ENCODE data around the gene MYO5B. TPM values are rescaled to one million over a fixed set of nuclear protein-coding genes. Genes with fewer than 3 reads are reported as not detected.
A peak's percentile ranks its signal among the peaks of the same experiment; 100 is the strongest.

MYO5B gene
- polyA plus RNA-seq, 1 of the 3 experiments (the other 2 are of a cell fraction), result 1.3 TPM

DNA sequence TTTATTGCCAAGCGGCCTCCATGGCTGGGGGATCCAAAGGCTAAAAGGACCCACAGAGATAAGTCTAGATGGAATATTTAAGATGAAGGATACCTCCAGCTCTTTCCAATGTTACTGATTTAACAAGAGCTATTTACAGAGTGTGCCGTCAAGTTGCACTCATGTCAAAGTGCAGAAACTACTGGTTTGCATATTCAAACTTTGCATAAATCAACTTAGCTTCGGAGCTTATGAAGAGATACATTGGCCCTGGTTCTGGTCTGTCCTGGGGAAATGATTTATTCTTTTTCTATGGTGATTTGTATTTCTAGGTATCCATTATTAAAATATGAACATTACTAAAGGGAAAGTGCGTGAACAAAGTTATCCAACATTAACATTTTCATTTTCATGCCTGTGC, 14.4 kb upstream of the MYO5B start (continued):
- no peak for TF ChIP-seq RXRA (IDR thresholded peaks at IDR 0.05; ENCODE audit: borderline replicate concordance, low read depth)
- no peak for TF ChIP-seq NRF1 (IDR thresholded peaks at IDR 0.05; ENCODE audit: low read depth, low read length)
- TF ChIP-seq, protein P1, sequence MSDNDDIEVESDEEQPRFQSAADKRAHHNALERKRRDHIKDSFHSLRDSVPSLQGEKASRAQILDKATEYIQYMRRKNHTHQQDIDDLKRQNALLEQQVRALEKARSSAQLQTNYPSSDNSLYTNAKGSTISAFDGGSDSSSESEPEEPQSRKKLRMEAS (IDR thresholded peaks at IDR 0.05; ENCODE audit: low read depth), result no peak
- TF ChIP-seq ELF1 (IDR thresholded peaks at IDR 0.05), result no peak
- no peak for TF ChIP-seq TCF12 (IDR thresholded peaks at IDR 0.05)
- TF ChIP-seq POLR2AphosphoS5 (IDR thresholded peaks at IDR 0.05; ENCODE audit: low read depth, low read length), result no peak
- TF ChIP-seq JUND (IDR thresholded peaks at IDR 0.05), result no peak
- no peak for TF ChIP-seq FOXJ3 (CRISPR knock-in tag; IDR thresholded peaks at IDR 0.05)

DNA sequence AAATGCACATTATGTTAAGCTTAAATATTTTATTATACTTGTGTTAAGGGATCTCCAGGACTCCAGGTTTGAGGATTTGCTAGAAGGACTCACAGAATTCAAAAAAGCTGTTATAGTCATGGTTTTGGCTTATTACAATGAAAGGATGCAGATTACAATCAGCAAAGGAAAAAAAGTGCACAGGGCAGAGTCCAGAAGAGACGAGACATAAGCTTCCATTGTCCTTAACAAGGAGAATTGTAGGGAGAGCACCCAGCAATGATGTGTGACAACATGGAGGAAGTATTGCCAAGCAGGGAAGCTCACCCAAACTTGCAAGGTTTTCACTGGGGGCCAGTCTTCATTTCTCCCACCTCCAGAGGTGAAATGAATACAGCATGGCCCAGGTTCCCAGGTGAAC, 12.8 kb upstream of the MYO5B start:
- H3K9me3 ChIP-seq, result no peaks in the 10 kb centered on the region
- ChIA-PET CTCF (interaction anchor here (0.6 to 3.3 kb wide), 6 partner anchors 10 to 221 kb away, joined by 3 to 14 read pairs (median 4); partner anchors contain the start of gene MYO5B), POLR2A (no interaction called here)
- H3K27me3 ChIP-seq (ENCODE audit: insufficient read depth), result no peaks in the 10 kb centered on the region; the same call in 1 of the 2 replicates
- H3K9me2 ChIP-seq, result no peaks in the 10 kb centered on the region
- H3K4me1 ChIP-seq (ENCODE audit: control insufficient read depth in 1 of 2, insufficient read depth in 2 of 2, low read depth in 1 of 2, low read length in 1 of 2), result peaks cover 0 to 2% of the 10 kb centered on the region in 2 experiments; a peak in 1 of 4 replicates
- H3K27ac ChIP-seq (ENCODE audit: low read depth in 2 of 2, low read length in 1 of 2), result no peak overlapping the region
- no peak overlapping the region for H3K4me3 ChIP-seq (ENCODE audit: low read depth in 2 of 2, low read length in 1 of 2)
- 12% methylated on average over 1 of the region's 1 CpG for WGBS (ENCODE audit: low lambda C conversion rate)
- no peaks in the 10 kb centered on the region for H3F3A ChIP-seq (replicated peaks; ENCODE audit: insufficient read depth)
- H2AFZ ChIP-seq (ENCODE audit: low read depth), result no peak overlapping the region
- no peak for DNase-seq
- H3K36me3 ChIP-seq (replicated peaks in 1 of 2; ENCODE audit: control insufficient read depth in 1 of 2, insufficient read depth in 2 of 2, low read length in 1 of 2), result no peaks in the 10 kb centered on the region
- no peaks in the 10 kb centered on the region for H4K20me1 ChIP-seq (ENCODE audit: insufficient read depth)
- no peak overlapping the region for H3K9ac ChIP-seq
- no peak for TF ChIP-seq TEAD4 (IDR thresholded peaks at IDR 0.05; ENCODE audit: borderline replicate concordance, insufficient read depth)
- no peak overlapping the region for H3K4me2 ChIP-seq
- no peaks in the 10 kb centered on the region for H3K79me2 ChIP-seq (ENCODE audit: insufficient read depth)

DNA sequence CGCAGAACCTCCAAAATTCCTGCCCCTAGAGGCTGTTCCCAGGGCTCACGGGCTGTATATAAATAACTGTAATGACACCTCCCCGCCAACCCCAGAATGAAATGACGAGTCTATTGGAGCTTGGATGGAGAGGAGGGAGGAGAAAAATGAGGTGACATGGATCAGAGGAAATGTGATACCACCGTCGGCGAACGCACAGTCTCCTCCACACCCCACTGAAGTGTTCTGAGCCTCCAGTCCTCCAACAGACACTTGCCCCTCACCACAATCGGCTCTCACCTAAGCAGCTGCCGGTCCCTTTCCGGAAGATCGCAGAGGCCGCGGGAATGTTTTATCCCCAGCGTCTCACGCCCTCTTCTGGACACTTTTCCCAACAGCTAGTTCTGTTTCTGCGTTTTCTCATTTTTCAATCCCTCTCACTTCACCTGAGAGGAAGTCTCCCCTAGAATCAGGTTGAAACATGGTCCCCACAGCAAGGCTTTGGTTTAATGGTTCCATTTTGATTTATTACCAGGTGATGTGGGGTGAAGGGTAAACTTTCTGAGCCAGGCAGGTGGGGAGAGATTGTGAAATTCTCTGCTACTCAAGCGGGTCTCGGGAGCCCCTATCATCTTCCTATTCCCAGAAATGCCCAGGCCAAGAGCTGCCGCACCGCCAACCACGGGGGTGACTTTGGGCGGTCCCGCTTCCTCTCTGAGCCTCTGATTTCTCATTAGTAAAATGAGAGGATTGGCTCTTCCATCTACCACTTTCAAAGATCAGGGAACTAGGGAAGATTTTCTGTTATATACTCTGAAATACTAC, 9.1 kb upstream of the MYO5B start:
- Histone ChIP-seq H3K79me2 (ENCODE audit: insufficient read depth) (no peaks in the 10 kb centered on the region), H3K36me3 (replicated peaks in 1 of 2; ENCODE audit: control insufficient read depth in 1 of 2, insufficient read depth in 2 of 2, low read length in 1 of 2) (no peaks in the 10 kb centered on the region), H3K4me2 (no peak overlapping the region), H3K4me1 (ENCODE audit: control insufficient read depth in 1 of 2, insufficient read depth in 2 of 2, low read depth in 1 of 2, low read length in 1 of 2) (peaks cover 0 to 2% of the 10 kb centered on the region in 2 experiments; a peak in 1 of 4 replicates), H3K4me3 (ENCODE audit: low read depth in 2 of 2, low read length in 1 of 2) (no peak overlapping the region; a peak in 1 of 4 replicates), H3K27me3 (ENCODE audit: insufficient read depth) (no peaks in the 10 kb centered on the region; the same call in 1 of the 2 replicates), H3F3A (replicated peaks; ENCODE audit: insufficient read depth) (no peaks in the 10 kb centered on the region), H3K9me2 (no peaks in the 10 kb centered on the region), H3K9me3 (no peaks in the 10 kb centered on the region), H3K9ac (no peak overlapping the region), H2AFZ (ENCODE audit: low read depth) (no peak overlapping the region; the same call in 1 of the 2 replicates), H3K27ac (ENCODE audit: low read depth in 2 of 2, low read length in 1 of 2) (no peak overlapping the region), H4K20me1 (ENCODE audit: insufficient read depth) (no peaks in the 10 kb centered on the region)
- ChIA-PET CTCF (interaction anchor here (0.6 to 4.7 kb wide), 62 partner anchors 9 to 740 kb away, joined by 3 to 37 read pairs (median 4); partner anchors contain the start of genes MBD1 and MYO5B), POLR2A (no interaction called here)
- TF ChIP-seq, protein P2, sequence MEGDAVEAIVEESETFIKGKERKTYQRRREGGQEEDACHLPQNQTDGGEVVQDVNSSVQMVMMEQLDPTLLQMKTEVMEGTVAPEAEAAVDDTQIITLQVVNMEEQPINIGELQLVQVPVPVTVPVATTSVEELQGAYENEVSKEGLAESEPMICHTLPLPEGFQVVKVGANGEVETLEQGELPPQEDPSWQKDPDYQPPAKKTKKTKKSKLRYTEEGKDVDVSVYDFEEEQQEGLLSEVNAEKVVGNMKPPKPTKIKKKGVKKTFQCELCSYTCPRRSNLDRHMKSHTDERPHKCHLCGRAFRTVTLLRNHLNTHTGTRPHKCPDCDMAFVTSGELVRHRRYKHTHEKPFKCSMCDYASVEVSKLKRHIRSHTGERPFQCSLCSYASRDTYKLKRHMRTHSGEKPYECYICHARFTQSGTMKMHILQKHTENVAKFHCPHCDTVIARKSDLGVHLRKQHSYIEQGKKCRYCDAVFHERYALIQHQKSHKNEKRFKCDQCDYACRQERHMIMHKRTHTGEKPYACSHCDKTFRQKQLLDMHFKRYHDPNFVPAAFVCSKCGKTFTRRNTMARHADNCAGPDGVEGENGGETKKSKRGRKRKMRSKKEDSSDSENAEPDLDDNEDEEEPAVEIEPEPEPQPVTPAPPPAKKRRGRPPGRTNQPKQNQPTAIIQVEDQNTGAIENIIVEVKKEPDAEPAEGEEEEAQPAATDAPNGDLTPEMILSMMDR (IDR thresholded peaks at IDR 0.05), result peak; percentile 66
- TF ChIP-seq SMC3 (IDR thresholded peaks at IDR 0.05; ENCODE audit: low read depth, low read length), result peak; percentile 64
- TF ChIP-seq NRF1 (IDR thresholded peaks at IDR 0.05; ENCODE audit: low read depth, low read length), result no peak
- no peak for TF ChIP-seq FOXM1 (IDR thresholded peaks at IDR 0.05; ENCODE audit: low read depth)
- peak; percentile 79 for TF ChIP-seq RAD21 (IDR thresholded peaks at IDR 0.05; ENCODE audit: low read length)
- 18% methylated on average over 19 of the region's 24 CpGs for WGBS (ENCODE audit: low lambda C conversion rate)
- peak; percentile 68 for DNase-seq

Data from SK-N-SH (cell line).